Suppressor macrophage treated with lipopolysaccharide for 1 hour (primary cell): Measurements from ENCODE around the gene RHOBTB3.
"Not testable (repeated sequence)": the region's sequence is repeated elsewhere in the genome, so short reads cannot be mapped to it uniquely, and the experiment has no call there.

ENCODE experiments used
- DNase-seq, 3 donors: peaks; one replicate each; pipeline ENCODE4 v3.0.0-alpha.2; 2020 to 2022

RHOBTB3 gene

GRCh38 chr5:95801961-95802360 lies 70.8 kb downstream of the RHOBTB3 start:
- DNase-seq: no peak

GRCh38 chr5:95803271-95804148 lies 72.4 kb downstream of the RHOBTB3 start:
- DNase-seq: no peak

GRCh38 chr5:95804736-95805539 lies 73.8 kb downstream of the RHOBTB3 start:
- no peak for DNase-seq

- no peak for DNase-seq
Measured at GRCh38 chr5:95806687-95807086, 75.6 kb downstream of the RHOBTB3 start.

- DNase-seq: no peak
Measured at GRCh38 chr5:95808013-95808685, 77.0 kb downstream of the RHOBTB3 start.

- peak; percentile 92 to 96 (median 93) for DNase-seq
Measured at GRCh38 chr5:95808686-95809413, 77.7 kb downstream of the RHOBTB3 start.

GRCh38 chr5:95809414-95809960 lies 78.4 kb downstream of the RHOBTB3 start:
- DNase-seq: no peak

- no peak for DNase-seq
Measured at GRCh38 chr5:95810305-95811125, 79.4 kb downstream of the RHOBTB3 start.

GRCh38 chr5:95811126-95811423 lies 79.9 kb downstream of the RHOBTB3 start:
- DNase-seq: not testable (repeated sequence)

- DNase-seq: not testable (repeated sequence)
Measured at GRCh38 chr5:95811461-95812073, 80.4 kb downstream of the RHOBTB3 start.

- peak; percentile 37 to 66 (median 38) for DNase-seq
Measured at GRCh38 chr5:95812074-95812471, 80.9 kb downstream of the RHOBTB3 start.

- not testable (repeated sequence) for DNase-seq
Measured at GRCh38 chr5:95813035-95813434, 81.9 kb downstream of the RHOBTB3 start.

- no peak for DNase-seq
Measured at GRCh38 chr5:95815155-95815729, 84.1 kb downstream of the RHOBTB3 start.

GRCh38 chr5:95816341-95816740 lies 85.2 kb downstream of the RHOBTB3 start:
- DNase-seq: no peak

- DNase-seq: no peak
Measured at GRCh38 chr5:95816776-95817175, 85.6 kb downstream of the RHOBTB3 start.

- DNase-seq: peak; percentile 65 to 85 (median 73)
Measured at GRCh38 chr5:95817430-95817829, 86.3 kb downstream of the RHOBTB3 start.

GRCh38 chr5:95818181-95819147 lies 87.3 kb downstream of the RHOBTB3 start:
- DNase-seq: peak; percentile 91 to 96 (median 91)

- DNase-seq: no peak
Measured at GRCh38 chr5:95821110-95822021, 90.2 kb downstream of the RHOBTB3 start.
